K562 (cell line): ENCODE results near the gene RTL10. TPM values are rescaled to one million over a fixed set of nuclear protein-coding genes. Genes with fewer than 3 reads are reported as not detected.

Source experiments
- FOXK2 ChIP-seq, 2 experiments: fragments of 450-650 bp; IDR thresholded peaks in 1 of 2; conservative IDR thresholded peaks in 1 of 2; 2 replicates each; pipeline ENCODE4 v1.6.1; 2016; ENCODE audit warnings: low read depth in 2 of 2, mild to moderate bottlenecking in 1 of 2
- GABPB2 ChIP-seq: fragments of 250-450 bp; sonication (Bioruptor Pico); conservative IDR thresholded peaks from 2 replicates; pipeline ENCODE4 v1.5.1; 2021; ENCODE audit warnings: mild to moderate bottlenecking
- RBM14 ChIP-seq: fragments of 200-400 bp; formaldehyde crosslinking; IDR thresholded peaks from 2 replicates; pipeline ENCODE4 v1.6.1; 2018; ENCODE audit warnings: low read depth, mild to moderate bottlenecking, low read length, moderate library complexity, borderline replicate concordance; ENCODE audit not compliant: insufficient read depth
- RUNX1 ChIP-seq: sonication (generic); IDR thresholded peaks from 2 replicates; pipeline ENCODE4 v1.6.1; 2016; ENCODE audit warnings: antibody characterized with exemption, low read depth
- TEAD4 ChIP-seq, 2 experiments: sonication (generic) in 1 of 2; formaldehyde crosslinking in 1 of 2; IDR thresholded peaks; 2 replicates each; pipeline versions ENCODE4 v1.6.1 to v1.8.0; 2012 to 2022; ENCODE audit warnings: borderline replicate concordance in 1 of 2, inconsistent platforms in 1 of 2, low read length in 1 of 2, mild to moderate bottlenecking in 1 of 2, missing genetic modification reagents in 1 of 2
- ZNF140 ChIP-seq: fragments of 250-450 bp; sonication (Bioruptor Pico); IDR thresholded peaks from 2 replicates; pipeline ENCODE4 v1.8.0; 2021; ENCODE audit warnings: moderate library complexity, mild to moderate bottlenecking, inconsistent platforms
- ZNF699 ChIP-seq: fragments of 250-450 bp; sonication (Bioruptor Pico); IDR thresholded peaks from 2 replicates; pipeline ENCODE4 v1.8.0; 2021; ENCODE audit warnings: mild to moderate bottlenecking, moderate library complexity; ENCODE audit not compliant: insufficient replicate concordance
- polyA plus RNA-seq, 8 experiments: library from polyadenylated mRNA; depleted of rRNA in 4 of 8; stranded (reverse) in 5 of 8; unstranded in 3 of 8; fragments of >200 nt; fragmentation: Nextera tagmentation in 2 of 8; fragmentation: Illumina TruSeq in 1 of 8; extraction: Ambion mirVana in 2 of 8; extraction: Trizol in 1 of 8; gene quantifications; 2 replicates each; pipeline versions ENCODE4 v1.2.1 to v1.2.3, GENCODE V29; 2011 to 2014; ENCODE audit warnings: inconsistent platforms in 1 of 8, missing spikeins in 1 of 8
- total RNA-seq, 7 experiments: library from RNA; depleted of rRNA in 6 of 7; stranded (reverse); fragments of >200 nt in 6 of 7; fragmentation: Illumina TruSeq in 2 of 7; extraction: Trizol in 2 of 7; gene quantifications; 2 replicates each; pipeline versions ENCODE4 v1.2.1 to v1.2.3, GENCODE V29; 2011 to 2021; ENCODE audit warnings: low replicate concordance in 1 of 7
- TF ChIP-seq, protein P1 (sequence below): fragments of 250-450 bp; sonication (Bioruptor Pico); IDR thresholded peaks from 2 replicates; pipeline ENCODE4 v1.4.0; 2020
- TF ChIP-seq, protein P2 (sequence below), 3 experiments: fragments of 200-800 bp in 1 of 3; sonication (Bioruptor generic) in 1 of 3; sonication (generic) in 1 of 3; formaldehyde crosslinking in 1 of 3; IDR thresholded peaks; 2 replicates each; pipeline versions ENCODE4 v1.6.1 to v1.8.0; 2016 to 2022; ENCODE audit warnings: mild to moderate bottlenecking in 2 of 3, missing compliant biosample characterization in 2 of 3, missing genetic modification characterization in 2 of 3, missing genetic modification reagents in 1 of 3
- TF ChIP-seq, protein P3 (sequence below): fragments of 250-450 bp; sonication (Bioruptor Pico); IDR thresholded peaks from 2 replicates; pipeline ENCODE4 v1.8.0; 2022; ENCODE audit warnings: inconsistent platforms, mild to moderate bottlenecking, moderate library complexity, borderline replicate concordance
- TF ChIP-seq, protein P4 (sequence below): fragments of 250-450 bp; sonication (Bioruptor Pico); IDR thresholded peaks from 2 replicates; pipeline ENCODE4 v1.5.0; 2021; ENCODE audit warnings: mild to moderate bottlenecking, moderate library complexity
- TF ChIP-seq, protein P5 (sequence below): fragments of 450-650 bp; IDR thresholded peaks from 2 replicates; pipeline ENCODE4 v1.6.1; 2016; ENCODE audit warnings: antibody characterized with exemption

The RTL10 gene
- total and polyA plus RNA-seq, 9 of the 15 experiments (the other 6 are each of a cell fraction or from before 2014, with no cell fraction given): 19.8 to 75.5 (median 32.5) TPM

DNA sequence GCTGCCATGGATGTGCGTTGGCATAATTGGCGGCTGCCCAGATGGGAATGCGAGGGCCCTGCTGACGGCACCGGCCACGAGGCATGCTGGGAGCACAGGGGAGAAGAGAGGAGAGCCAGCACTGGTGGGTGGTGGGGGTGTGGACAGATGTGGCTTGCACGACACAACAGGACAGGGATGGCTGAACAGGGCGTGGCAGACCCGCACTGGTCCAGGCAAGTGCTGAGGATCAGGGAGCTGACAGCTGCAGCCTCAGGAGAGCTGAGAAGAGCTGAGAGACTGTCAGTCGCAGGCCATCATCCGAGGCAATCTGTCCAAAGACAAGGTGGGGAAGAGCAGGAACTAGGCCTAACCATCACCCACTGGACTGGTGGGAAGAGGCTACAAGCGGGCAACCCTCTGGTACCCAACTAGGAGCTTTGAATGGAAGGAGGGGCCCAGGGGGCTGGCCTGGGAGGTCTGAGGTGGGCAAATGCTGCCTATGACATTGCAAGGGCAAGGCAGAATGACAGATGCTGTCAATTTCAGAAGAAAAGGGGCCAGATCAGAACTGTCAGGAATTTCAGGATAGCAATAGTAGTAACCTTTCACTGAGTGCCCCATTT, 2.4 kb downstream of the RTL10 start (continued):
- TF ChIP-seq, protein P1, sequence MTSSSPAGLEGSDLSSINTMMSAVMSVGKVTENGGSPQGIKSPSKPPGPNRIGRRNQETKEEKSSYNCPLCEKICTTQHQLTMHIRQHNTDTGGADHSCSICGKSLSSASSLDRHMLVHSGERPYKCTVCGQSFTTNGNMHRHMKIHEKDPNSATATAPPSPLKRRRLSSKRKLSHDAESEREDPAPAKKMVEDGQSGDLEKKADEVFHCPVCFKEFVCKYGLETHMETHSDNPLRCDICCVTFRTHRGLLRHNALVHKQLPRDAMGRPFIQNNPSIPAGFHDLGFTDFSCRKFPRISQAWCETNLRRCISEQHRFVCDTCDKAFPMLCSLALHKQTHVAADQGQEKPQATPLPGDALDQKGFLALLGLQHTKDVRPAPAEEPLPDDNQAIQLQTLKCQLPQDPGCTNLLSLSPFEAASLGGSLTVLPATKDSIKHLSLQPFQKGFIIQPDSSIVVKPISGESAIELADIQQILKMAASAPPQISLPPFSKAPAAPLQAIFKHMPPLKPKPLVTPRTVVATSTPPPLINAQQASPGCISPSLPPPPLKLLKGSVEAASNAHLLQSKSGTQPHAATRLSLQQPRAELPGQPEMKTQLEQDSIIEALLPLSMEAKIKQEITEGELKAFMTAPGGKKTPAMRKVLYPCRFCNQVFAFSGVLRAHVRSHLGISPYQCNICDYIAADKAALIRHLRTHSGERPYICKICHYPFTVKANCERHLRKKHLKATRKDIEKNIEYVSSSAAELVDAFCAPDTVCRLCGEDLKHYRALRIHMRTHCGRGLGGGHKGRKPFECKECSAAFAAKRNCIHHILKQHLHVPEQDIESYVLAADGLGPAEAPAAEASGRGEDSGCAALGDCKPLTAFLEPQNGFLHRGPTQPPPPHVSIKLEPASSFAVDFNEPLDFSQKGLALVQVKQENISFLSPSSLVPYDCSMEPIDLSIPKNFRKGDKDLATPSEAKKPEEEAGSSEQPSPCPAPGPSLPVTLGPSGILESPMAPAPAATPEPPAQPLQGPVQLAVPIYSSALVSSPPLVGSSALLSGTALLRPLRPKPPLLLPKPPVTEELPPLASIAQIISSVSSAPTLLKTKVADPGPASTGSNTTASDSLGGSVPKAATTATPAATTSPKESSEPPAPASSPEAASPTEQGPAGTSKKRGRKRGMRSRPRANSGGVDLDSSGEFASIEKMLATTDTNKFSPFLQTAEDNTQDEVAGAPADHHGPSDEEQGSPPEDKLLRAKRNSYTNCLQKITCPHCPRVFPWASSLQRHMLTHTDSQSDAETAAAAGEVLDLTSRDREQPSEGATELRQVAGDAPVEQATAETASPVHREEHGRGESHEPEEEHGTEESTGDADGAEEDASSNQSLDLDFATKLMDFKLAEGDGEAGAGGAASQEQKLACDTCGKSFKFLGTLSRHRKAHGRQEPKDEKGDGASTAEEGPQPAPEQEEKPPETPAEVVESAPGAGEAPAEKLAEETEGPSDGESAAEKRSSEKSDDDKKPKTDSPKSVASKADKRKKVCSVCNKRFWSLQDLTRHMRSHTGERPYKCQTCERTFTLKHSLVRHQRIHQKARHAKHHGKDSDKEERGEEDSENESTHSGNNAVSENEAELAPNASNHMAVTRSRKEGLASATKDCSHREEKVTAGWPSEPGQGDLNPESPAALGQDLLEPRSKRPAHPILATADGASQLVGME: peak; percentile 75; the same call in 1 of the 2 replicates
- TF ChIP-seq, protein P2, sequence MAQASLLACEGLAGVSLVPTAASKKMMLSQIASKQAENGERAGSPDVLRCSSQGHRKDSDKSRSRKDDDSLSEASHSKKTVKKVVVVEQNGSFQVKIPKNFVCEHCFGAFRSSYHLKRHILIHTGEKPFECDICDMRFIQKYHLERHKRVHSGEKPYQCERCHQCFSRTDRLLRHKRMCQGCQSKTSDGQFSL (CRISPR knock-in tag; IDR thresholded peaks at IDR 0.05): no peak
- TF ChIP-seq, protein P2 (tag; IDR thresholded peaks at IDR 0.05): 0 out of 4 replicates have a peak, but pooled peaks of 1 of the 2 experiments have one; percentile 19
- TF ChIP-seq, protein P3, sequence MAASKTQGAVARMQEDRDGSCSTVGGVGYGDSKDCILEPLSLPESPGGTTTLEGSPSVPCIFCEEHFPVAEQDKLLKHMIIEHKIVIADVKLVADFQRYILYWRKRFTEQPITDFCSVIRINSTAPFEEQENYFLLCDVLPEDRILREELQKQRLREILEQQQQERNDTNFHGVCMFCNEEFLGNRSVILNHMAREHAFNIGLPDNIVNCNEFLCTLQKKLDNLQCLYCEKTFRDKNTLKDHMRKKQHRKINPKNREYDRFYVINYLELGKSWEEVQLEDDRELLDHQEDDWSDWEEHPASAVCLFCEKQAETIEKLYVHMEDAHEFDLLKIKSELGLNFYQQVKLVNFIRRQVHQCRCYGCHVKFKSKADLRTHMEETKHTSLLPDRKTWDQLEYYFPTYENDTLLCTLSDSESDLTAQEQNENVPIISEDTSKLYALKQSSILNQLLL (CRISPR knock-in tag): no peak
- TF ChIP-seq, protein P4, sequence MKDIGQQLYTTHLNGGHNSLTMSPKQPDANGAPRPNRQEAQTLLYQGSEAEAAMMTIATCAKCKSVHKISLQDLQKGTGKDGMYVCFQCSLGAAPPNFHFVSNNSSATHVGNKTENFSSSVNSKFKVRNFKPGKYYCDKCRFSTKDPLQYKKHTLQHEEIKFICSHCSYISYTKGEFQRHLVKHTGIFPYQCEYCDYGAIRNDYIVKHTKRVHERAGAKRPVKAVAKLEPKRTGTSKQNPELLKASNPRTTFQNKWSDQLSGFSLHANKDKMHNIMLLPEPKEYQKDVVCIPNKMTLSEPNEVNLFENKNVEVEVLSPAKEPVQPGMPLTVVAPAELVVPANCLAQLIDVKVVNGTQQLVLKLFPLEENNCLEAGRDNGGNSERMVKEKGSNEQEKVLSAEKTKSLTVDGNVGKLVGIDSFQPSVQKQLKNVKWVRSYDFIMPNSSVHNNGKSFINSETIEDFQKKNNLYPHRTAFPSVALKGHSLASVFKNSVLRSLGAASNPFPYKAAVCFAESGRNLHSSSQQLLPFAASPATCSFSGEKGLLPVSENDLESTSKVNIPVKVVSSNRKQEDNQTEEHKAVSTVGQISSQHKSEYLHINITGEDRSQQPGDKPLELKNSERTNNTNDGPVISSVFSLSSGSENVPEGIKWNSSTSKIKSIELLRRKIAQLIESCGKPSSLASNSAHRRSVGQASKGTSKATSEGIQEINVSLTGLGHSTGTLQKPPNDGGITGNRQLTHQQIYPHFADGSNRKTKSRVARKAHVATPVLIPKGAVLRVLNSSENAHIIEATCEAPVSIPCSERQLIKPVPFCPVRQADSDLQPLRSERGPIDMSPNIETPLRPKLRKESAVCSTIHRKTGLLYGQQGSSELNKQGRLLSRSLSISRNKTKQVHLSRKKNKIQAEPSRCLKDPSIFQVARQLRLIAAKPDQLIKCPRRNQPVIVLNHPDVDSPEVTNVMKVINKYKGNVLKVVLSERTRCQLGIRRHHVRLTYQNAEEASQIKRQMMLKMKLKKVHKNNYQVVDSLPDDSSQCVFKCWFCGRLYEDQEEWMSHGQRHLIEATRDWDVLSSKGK: no peak
- TF ChIP-seq, protein P5, sequence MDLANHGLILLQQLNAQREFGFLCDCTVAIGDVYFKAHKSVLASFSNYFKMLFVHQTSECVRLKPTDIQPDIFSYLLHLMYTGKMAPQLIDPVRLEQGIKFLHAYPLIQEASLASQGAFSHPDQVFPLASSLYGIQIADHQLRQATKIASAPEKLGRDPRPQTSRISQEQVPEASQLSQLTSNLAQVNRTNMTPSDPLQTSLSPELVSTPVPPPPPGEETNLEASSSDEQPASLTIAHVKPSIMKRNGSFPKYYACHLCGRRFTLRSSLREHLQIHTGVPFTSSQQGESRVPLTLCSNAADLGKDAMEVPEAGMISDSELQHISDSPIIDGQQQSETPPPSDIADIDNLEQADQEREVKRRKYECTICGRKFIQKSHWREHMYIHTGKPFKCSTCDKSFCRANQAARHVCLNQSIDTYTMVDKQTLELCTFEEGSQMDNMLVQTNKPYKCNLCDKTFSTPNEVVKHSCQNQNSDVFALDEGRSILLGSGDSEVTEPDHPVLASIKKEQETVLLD: no peak
- TF ChIP-seq ZNF699 (no peak), RBM14 (no peak), FOXK2 (conservative IDR thresholded peaks at IDR 0.05 in 1 of 2, IDR thresholded peaks at IDR 0.05 in 1 of 2; ENCODE audit: low read depth in 2 of 2) (no peak), ZNF140 (CRISPR knock-in tag) (no peak), GABPB2 (CRISPR knock-in tag) (peak; percentile 68; the same call in 1 of the 2 replicates), TEAD4 (IDR thresholded peaks at IDR 0.05; ENCODE audit: low read length) (no peak), TEAD4 (CRISPR knock-in tag; IDR thresholded peaks at IDR 0.05; ENCODE audit: borderline replicate concordance) (no peak), RUNX1 (no peak)
